Measurements from ENCODE around the gene BTG1.

BTG1 gene

DNA sequence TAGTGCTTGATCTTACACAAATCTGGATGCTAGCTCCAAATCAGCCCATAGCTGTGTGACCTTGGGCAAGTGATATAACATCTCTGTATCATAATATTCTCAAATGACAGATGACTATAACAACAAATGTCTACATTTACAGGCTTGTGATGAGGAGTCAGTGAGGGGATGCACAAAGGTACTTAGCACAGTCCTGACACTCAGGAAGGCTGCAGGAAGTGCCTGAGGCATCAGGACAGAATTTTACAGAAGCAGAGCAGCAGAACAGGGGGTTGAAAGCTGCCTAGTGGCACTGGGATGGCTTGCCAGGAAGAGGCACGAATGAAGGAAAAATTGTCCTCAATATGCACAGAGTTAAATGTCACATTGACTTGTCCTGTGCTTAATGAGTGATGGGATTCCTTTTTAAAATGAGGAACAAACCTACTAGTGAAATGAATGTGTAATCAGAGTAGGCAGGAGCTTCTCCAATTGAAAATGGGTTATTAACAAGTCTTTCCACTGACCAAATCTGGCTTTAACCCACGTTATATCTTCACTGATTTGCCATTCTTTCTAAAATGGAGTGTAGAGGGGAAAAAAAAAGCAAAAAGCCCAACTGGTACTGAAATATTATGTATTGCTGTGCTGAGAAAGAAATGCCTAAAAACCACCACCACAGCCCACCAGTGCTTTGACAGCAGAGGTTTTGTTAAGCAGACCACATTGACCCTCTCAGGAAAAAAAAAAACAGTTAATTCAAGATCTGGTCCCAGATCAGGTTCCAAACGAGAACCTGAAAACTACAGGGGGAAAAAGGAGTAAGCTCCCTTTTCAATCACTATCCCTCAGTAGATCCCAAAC is 11.6 kb downstream of the BTG1 start:
- TF ChIP-seq, protein P1, sequence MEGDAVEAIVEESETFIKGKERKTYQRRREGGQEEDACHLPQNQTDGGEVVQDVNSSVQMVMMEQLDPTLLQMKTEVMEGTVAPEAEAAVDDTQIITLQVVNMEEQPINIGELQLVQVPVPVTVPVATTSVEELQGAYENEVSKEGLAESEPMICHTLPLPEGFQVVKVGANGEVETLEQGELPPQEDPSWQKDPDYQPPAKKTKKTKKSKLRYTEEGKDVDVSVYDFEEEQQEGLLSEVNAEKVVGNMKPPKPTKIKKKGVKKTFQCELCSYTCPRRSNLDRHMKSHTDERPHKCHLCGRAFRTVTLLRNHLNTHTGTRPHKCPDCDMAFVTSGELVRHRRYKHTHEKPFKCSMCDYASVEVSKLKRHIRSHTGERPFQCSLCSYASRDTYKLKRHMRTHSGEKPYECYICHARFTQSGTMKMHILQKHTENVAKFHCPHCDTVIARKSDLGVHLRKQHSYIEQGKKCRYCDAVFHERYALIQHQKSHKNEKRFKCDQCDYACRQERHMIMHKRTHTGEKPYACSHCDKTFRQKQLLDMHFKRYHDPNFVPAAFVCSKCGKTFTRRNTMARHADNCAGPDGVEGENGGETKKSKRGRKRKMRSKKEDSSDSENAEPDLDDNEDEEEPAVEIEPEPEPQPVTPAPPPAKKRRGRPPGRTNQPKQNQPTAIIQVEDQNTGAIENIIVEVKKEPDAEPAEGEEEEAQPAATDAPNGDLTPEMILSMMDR (conservative IDR thresholded peaks at IDR 0.05; ENCODE audit: low read length) = no peak
- no peak for DNase-seq (ENCODE audit: low read depth)
- no peak overlapping the region for H3K4me3 ChIP-seq (ENCODE audit: low read length)

DNA sequence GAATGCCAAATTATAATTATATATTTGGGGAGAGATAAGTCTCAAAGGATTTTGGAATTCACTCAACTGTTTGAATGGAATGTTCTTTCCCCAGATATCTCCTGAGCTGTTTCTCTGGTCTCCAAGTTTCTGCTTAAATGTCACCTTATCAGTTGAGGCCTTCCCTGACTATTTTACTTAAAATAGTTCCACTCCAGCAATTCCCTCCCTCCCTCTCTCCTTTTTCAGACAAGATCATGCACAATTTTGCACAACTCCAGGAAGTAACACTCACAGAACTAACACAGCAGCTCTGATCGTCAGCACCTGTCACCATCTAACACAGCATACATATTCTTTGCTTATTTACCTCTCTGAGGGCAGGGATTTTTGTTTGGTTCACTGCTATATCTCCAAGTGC is 12.5 kb downstream of the BTG1 start:
- TF ChIP-seq, protein P1 (conservative IDR thresholded peaks at IDR 0.05; ENCODE audit: low read length) = no peak
- DNase-seq (ENCODE audit: low read depth) = no peak
- no peak overlapping the region for H3K4me3 ChIP-seq (ENCODE audit: low read length)

DNA sequence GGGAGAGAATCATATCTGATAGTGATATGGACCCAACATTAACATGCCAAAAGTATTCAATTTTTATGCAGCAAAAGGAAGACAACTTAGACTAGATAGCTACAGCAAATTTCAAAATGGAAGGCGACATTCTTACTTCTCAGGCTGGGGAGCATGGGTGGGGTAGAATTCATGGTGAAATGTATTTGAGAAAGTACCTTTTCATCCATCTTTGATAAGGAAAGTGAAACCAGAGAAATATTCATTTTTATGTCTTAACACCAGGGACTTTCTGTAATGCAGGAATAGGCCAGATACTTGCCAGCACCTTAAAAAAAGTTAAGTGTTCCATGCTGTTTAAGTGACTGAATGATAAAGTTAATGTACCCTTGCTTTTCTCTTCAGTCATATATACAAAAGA is 13.4 kb downstream of the BTG1 start:
- TF ChIP-seq, protein P1 (conservative IDR thresholded peaks at IDR 0.05; ENCODE audit: low read length) = no peak
- H3K4me3 ChIP-seq (ENCODE audit: low read length) = no peak overlapping the region
- no peak for DNase-seq (ENCODE audit: low read depth)

DNA sequence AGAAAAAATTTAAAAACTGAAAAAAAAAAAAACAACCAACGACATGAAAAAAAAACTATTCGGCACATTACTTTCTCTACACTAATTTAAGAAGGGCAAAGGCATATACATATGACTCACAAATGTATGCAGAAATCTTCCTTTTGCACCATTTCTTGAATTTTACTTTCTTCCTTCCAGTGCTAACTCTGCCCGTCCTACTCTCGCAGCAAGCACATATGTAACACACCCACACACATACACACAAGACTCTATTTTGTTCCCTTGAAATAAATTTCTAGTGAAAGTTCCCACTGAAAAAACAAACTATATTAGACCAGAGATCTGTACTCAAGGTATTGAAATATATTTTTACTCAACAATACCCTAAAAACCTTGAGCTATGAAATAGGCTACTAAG is 14.6 kb downstream of the BTG1 start:
- no peak for DNase-seq (ENCODE audit: low read depth)
- no peak overlapping the region for H3K4me3 ChIP-seq (ENCODE audit: low read length)
- TF ChIP-seq, protein P1 (conservative IDR thresholded peaks at IDR 0.05; ENCODE audit: low read length) = no peak

DNA sequence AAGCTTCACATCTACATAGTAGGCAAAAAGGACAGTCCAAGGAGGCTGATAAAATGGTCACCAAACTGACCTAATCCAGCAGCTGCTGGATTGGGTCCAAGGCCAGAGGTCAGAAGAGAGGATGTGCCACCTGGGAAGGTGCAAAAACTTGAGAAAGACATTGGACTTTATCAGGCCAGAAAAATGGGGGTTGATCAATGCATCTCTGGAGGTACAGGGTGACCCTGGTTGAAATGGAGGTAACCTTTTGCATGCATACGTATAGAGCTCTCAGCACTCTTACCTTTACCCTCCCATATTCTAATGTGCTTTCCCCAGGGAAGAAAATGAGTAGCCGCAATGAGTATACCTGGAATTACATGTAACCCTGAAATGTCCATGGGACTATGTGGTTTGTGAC is 16.0 kb downstream of the BTG1 start:
- TF ChIP-seq, protein P1 (conservative IDR thresholded peaks at IDR 0.05; ENCODE audit: low read length) = no peak
- H3K4me3 ChIP-seq (ENCODE audit: low read length) = no peak overlapping the region
- no peak for DNase-seq (ENCODE audit: low read depth)

DNA sequence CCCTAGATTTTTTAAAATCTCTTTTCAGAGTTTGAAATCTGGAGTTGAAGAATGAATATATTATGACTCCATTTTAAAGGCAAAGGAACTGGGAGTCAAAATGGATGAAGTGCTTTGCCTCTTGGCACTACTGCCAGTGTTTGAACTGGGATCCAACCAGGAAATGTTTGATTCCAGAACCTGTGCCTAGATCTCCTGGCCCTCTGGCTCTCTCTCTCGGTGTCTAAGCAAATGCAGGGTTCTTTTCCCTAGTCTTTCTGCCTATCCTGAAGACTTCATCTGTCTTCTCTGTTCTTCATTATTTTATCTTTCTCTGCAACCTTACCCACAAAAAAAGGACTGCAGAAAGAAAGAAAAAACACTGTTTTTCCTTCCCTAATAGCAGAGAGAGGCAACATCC is 17.0 kb downstream of the BTG1 start:
- TF ChIP-seq, protein P1 (conservative IDR thresholded peaks at IDR 0.05; ENCODE audit: low read length) = no peak
- DNase-seq (ENCODE audit: low read depth) = no peak
- H3K4me3 ChIP-seq (ENCODE audit: low read length) = no peak overlapping the region

DNA sequence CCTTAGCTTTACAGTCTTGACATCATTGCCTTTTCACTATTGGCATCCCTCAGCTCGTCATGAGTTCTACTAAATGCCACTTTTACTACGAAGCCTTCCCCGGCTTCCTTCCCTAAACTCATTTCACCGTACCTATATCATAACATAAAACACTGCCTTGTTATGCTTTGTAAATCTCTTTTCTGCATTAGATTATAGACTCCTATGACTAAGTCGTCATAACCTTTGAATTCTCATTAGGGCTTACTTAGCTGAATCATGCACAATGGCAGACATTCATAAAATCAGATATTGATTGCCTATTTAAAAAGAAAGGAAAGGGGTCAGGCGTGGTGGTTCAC is 21.0 kb downstream of the BTG1 start:
- no peak overlapping the region for H3K4me3 ChIP-seq (ENCODE audit: low read length)
- TF ChIP-seq, protein P1 (conservative IDR thresholded peaks at IDR 0.05; ENCODE audit: low read length) = no peak
- DNase-seq (ENCODE audit: low read depth) = no peak
